ENCODE measurements around the gene HDAC4. TPM values are rescaled to one million over a fixed set of nuclear protein-coding genes. Genes with fewer than 3 reads are reported as not detected.
A peak's percentile ranks its signal among the peaks of the same experiment; 100 is the strongest.

The HDAC4 gene
- total RNA-seq, 4 donors from 2014 or later = 68.0 to 123 (median 86.5) TPM

DNA sequence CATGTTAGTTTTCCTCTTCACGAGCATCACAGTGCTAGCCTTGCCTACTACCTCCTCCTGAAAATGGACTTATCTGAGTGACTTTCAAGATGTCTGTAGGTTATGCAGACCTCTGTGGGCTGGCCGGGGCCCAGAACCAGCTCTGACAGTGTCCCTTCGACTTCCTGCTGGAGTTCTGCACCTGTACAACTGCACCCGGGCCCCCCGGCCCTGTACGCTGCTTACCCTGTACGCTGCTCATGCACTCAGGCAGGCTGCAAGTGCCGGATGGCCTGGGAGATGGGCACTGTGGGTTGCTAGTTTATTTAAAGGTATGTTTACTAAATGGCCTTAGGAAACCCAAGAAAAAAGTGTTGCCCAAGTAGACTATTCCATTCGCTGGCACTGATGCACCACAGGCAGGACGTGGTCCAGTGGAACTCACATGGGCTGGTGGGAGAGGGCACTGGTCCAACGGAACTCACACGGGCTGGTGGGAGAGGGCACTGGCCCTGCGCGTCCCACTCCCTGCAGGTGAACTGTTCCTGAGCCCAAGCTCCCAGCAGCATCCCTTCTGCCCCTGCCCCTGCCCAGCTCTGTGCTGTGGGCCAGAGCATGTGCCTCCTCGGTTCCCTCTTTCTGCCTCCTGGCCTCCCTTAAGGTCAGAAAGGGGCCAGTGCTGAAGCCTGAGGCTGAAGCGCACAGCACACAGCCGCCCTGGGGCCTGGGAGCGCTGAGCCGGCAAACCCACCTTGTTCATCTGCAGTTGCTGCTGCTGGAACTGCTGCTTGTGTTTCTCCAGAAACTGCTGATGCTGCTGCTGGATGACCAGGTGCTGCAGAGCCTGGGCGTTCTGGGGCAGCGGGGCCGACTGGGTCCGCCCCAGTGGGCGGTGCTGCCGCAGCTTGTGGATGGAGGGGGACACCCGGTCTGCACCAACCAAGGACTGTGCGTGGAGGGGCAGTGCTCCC lies 274.8 kb downstream of the HDAC4 start:
- Histone ChIP-seq H3K36me3 (peaks cover 0 to 59% (median 2%) of the 10 kb centered on the region in 3 donors), H3K27ac (peak overlapping the region in 2 of 4 donors; percentile 1 to 91), H3K4me3 (no peak overlapping the region), H3K9me3 (no peaks in the 10 kb centered on the region), H3K4me1 (peaks cover 0 to 55% (median 22%) of the 10 kb centered on the region in 4 donors), H3K27me3 (no peaks in the 10 kb centered on the region)
- DNase-seq (ENCODE audit: low spot score in 2 of 2) = no peak
- WGBS, 2 donors = 88 to 90% methylated on average over 25 to 27 of the region's 27 CpGs
- TF ChIP-seq, protein P1, sequence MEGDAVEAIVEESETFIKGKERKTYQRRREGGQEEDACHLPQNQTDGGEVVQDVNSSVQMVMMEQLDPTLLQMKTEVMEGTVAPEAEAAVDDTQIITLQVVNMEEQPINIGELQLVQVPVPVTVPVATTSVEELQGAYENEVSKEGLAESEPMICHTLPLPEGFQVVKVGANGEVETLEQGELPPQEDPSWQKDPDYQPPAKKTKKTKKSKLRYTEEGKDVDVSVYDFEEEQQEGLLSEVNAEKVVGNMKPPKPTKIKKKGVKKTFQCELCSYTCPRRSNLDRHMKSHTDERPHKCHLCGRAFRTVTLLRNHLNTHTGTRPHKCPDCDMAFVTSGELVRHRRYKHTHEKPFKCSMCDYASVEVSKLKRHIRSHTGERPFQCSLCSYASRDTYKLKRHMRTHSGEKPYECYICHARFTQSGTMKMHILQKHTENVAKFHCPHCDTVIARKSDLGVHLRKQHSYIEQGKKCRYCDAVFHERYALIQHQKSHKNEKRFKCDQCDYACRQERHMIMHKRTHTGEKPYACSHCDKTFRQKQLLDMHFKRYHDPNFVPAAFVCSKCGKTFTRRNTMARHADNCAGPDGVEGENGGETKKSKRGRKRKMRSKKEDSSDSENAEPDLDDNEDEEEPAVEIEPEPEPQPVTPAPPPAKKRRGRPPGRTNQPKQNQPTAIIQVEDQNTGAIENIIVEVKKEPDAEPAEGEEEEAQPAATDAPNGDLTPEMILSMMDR (IDR thresholded peaks at IDR 0.05) = no peak
- TF ChIP-seq EP300 (IDR thresholded peaks at IDR 0.05) (no peak), POLR2A (IDR thresholded peaks at IDR 0.05) (no peak)

DNA sequence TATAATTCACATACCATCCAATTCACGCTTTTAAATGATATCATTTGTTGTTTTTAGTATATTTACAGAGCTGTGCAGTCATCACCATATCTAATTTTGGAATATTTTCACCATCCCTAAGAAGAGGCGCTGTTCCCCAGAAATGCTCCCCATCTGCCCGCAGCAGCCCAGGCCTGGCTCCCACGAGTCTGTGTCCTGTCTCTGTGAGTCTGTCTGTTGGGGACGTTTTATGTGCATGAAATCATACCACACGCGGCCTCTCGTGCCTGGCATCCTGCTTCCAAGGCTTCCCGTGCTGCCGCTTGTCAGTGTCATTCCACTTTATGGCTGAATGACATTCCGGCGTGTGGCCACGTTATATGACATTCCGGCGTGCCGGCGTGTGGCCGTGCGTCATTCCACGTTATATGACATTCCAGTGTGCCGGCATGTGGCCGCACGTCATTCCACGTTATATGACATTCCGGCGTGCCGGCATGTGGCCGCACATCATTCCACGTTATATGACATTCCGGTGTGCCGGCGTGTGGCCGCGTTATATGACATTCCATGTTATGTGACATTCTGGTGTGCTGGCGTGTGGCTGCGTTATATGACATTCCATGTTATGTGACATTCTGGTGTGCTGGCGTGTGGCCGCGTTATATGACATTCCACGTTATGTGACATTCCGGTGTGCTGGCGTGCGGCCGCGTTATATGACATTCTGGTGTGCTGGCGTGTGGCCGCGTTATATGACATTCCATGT lies 276.5 kb downstream of the HDAC4 start:
- peaks cover 0 to 42% (median 2%) of the 10 kb centered on the region in 3 donors for H3K36me3 ChIP-seq
- no peak for DNase-seq (ENCODE audit: low spot score in 2 of 2)
- H3K9me3 ChIP-seq = no peaks in the 10 kb centered on the region
- WGBS, 2 donors = 91 to 92% methylated on average over 48 of the region's 48 CpGs
- TF ChIP-seq POLR2A (IDR thresholded peaks at IDR 0.05) (no peak), EP300 (IDR thresholded peaks at IDR 0.05) (no peak)
- TF ChIP-seq, protein P1 (IDR thresholded peaks at IDR 0.05) = no peak
- H3K27me3 ChIP-seq = no peaks in the 10 kb centered on the region
- no peak overlapping the region for H3K4me3 ChIP-seq
- H3K27ac ChIP-seq = peak overlapping the region in 3 of 4 donors; percentile 90 to 97 (median 93)
- peaks cover 0 to 54% (median 21%) of the 10 kb centered on the region in 4 donors for H3K4me1 ChIP-seq

DNA sequence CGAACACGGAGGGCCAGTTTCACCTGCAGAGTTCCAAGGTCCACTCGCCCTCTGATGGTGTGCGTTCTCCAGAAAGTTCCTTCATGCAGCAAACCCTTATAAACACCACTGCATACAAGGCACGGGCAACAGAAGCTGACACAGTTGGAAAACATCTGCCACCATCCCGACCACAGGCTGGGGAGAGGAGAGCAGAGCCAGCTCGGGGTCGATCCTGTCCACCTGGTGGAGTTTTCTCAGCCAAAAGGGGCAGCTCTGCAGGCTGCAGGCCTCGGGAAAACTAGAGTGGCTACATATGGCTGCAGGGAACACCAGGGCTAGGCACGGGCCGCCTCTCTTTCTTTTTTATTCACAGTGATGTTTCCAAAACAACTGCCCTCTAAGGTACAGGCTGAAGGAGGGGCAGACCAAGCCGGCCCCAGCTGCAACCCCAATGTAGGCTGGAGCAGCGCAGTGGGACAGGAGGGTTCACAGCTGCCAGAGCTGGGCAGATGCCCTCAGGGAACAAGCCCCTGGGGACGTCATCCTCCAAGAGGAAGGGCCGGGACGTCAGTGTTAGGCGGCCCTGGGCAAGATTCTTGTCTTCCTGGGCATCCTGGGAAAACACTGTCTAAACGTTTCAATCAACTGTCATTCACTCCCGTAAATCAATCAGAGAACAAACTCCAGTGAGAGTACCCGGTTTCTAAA lies 278.3 kb downstream of the HDAC4 start:
- Histone ChIP-seq H3K36me3 (peaks cover 0 to 33% (median 2%) of the 10 kb centered on the region in 3 donors), H3K27me3 (no peaks in the 10 kb centered on the region), H3K4me1 (peaks cover 0 to 53% (median 17%) of the 10 kb centered on the region in 4 donors), H3K9me3 (no peaks in the 10 kb centered on the region), H3K27ac (peak overlapping the region; percentile 70 to 97 (median 92)), H3K4me3 (no peak overlapping the region)
- 49 to 54% methylated on average over 13 to 20 of the region's 20 CpGs for WGBS, 2 donors
- no peak for DNase-seq (ENCODE audit: low spot score in 2 of 2)
- TF ChIP-seq EP300 (IDR thresholded peaks at IDR 0.05) (no peak), POLR2A (IDR thresholded peaks at IDR 0.05) (no peak)
- TF ChIP-seq, protein P1 (IDR thresholded peaks at IDR 0.05) = no peak

DNA sequence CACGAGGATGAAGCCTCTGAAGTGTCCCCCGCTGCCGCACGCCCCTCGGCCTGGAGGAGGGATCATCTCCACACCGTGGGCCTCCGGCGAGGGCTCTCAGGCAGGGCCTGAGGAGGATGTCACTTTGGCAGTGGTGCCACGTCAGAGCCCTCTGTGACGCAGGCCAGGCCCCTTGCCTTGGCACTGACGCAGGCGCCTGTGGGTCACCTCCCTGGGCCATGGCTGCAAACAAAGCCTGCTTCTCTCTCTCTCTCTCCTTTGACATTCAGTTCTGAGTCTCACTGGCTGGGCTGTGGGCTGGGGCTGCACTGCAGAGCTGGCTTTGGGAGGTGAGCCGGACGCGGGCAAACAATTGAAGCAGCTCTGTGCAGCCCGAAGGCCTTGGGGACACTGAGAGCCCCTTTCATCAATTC lies 279.2 kb downstream of the HDAC4 start:
- no peak overlapping the region for H3K4me3 ChIP-seq
- 43 to 48% methylated on average over 15 to 16 of the region's 16 CpGs for WGBS, 2 donors
- TF ChIP-seq EP300 (IDR thresholded peaks at IDR 0.05) = peak; percentile 89 to 96
- peak; percentile 14 to 67 for TF ChIP-seq POLR2A (IDR thresholded peaks at IDR 0.05)
- TF ChIP-seq, protein P1 (IDR thresholded peaks at IDR 0.05) = peak in 1 of 5 experiments; percentile 18
- H3K36me3 ChIP-seq = peaks cover 0 to 27% (median 2%) of the 10 kb centered on the region in 3 donors
- H3K27me3 ChIP-seq = no peaks in the 10 kb centered on the region
- no peaks in the 10 kb centered on the region for H3K9me3 ChIP-seq
- DNase-seq (ENCODE audit: low spot score in 2 of 2) = peak in 1 of 2 donors; percentile 53
- peak overlapping the region; percentile 80 to 98 (median 95) for H3K27ac ChIP-seq
- peaks cover 0 to 55% (median 16%) of the 10 kb centered on the region in 4 donors for H3K4me1 ChIP-seq

All from tibial nerve (tissue), 4 donors.